Parathyroid adenoma (tissue), 2 donors: ENCODE results near the gene PREX1.
A peak's percentile ranks its signal among the peaks of the same experiment; 100 is the strongest.

Experiments used
- H2AFZ ChIP-seq: fragments of 300-600 bp; sonication (generic); one replicate; pipeline ENCODE4 v1.7.0; 2017; ENCODE audit warnings: antibody characterized with exemption, mild to moderate bottlenecking
- H3K27ac ChIP-seq: fragments of 300-600 bp; sonication (generic); one replicate; pipeline ENCODE4 v1.7.0; 2017
- H3K27me3 ChIP-seq: fragments of 300-600 bp; sonication (generic); one replicate; pipeline ENCODE4 v1.7.0; 2017; ENCODE audit warnings: low read length; ENCODE audit not compliant: control insufficient read depth, insufficient read depth
- H3K36me3 ChIP-seq: fragments of 300-600 bp; sonication (generic); one replicate; pipeline ENCODE4 v1.7.0; 2017; ENCODE audit warnings: low read length; ENCODE audit not compliant: control insufficient read depth, insufficient read depth
- H3K4me1 ChIP-seq: fragments of 300-600 bp; sonication (generic); one replicate; pipeline ENCODE4 v1.7.0; 2017; ENCODE audit warnings: control low read depth
- H3K4me2 ChIP-seq: fragments of 300-600 bp; sonication (generic); one replicate; pipeline ENCODE4 v1.7.0; 2017; ENCODE audit warnings: low read length
- H3K4me3 ChIP-seq: fragments of 300-600 bp; sonication (generic); one replicate; pipeline ENCODE4 v1.7.0; 2017; ENCODE audit warnings: low read depth, low read length
- H3K79me2 ChIP-seq: fragments of 300-600 bp; sonication (generic); one replicate; pipeline ENCODE4 v1.7.0; 2017; ENCODE audit warnings: control low read depth
- H3K9ac ChIP-seq: fragments of 300-600 bp; sonication (generic); one replicate; pipeline ENCODE4 v1.7.0; 2017; ENCODE audit warnings: mild to moderate bottlenecking
- H3K9me3 ChIP-seq: fragments of 300-600 bp; sonication (generic); one replicate; pipeline ENCODE4 v1.7.0; 2017; ENCODE audit warnings: low read length; ENCODE audit not compliant: control insufficient read depth
- TF ChIP-seq, protein P1 (sequence below): fragments of 300-600 bp; sonication (generic); IDR thresholded peaks from one replicate; pipeline ENCODE4 v1.7.0; 2017; ENCODE audit warnings: antibody characterized with exemption, mild to moderate bottlenecking
- donor health status: primary hyperparathyroidism.

Gene PREX1

GRCh38 chr20:48658198-48658476 lies 169.7 kb downstream of the PREX1 start:
- Histone ChIP-seq H3K9me3 (no peaks in the 10 kb centered on the region), H3K4me1 (no peaks in the 10 kb centered on the region), H3K79me2 (no peaks in the 10 kb centered on the region), H3K27me3 (no peaks in the 10 kb centered on the region), H3K36me3 (no peaks in the 10 kb centered on the region), H3K4me2 (no peak overlapping the region), H3K27ac (no peak overlapping the region), H3K4me3 (no peak overlapping the region), H2AFZ (no peak overlapping the region), H3K9ac (no peak overlapping the region)
- TF ChIP-seq, protein P1, sequence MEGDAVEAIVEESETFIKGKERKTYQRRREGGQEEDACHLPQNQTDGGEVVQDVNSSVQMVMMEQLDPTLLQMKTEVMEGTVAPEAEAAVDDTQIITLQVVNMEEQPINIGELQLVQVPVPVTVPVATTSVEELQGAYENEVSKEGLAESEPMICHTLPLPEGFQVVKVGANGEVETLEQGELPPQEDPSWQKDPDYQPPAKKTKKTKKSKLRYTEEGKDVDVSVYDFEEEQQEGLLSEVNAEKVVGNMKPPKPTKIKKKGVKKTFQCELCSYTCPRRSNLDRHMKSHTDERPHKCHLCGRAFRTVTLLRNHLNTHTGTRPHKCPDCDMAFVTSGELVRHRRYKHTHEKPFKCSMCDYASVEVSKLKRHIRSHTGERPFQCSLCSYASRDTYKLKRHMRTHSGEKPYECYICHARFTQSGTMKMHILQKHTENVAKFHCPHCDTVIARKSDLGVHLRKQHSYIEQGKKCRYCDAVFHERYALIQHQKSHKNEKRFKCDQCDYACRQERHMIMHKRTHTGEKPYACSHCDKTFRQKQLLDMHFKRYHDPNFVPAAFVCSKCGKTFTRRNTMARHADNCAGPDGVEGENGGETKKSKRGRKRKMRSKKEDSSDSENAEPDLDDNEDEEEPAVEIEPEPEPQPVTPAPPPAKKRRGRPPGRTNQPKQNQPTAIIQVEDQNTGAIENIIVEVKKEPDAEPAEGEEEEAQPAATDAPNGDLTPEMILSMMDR = no peak

GRCh38 chr20:48657426-48658197 lies 170.2 kb downstream of the PREX1 start:
- H2AFZ ChIP-seq = no peak overlapping the region
- H3K4me2 ChIP-seq = no peak overlapping the region
- no peaks in the 10 kb centered on the region for H3K27me3 ChIP-seq
- no peak overlapping the region for H3K4me3 ChIP-seq
- H3K36me3 ChIP-seq = no peaks in the 10 kb centered on the region
- TF ChIP-seq, protein P1 = peak; percentile 98
- no peaks in the 10 kb centered on the region for H3K9me3 ChIP-seq
- H3K9ac ChIP-seq = no peak overlapping the region
- H3K27ac ChIP-seq = no peak overlapping the region
- no peaks in the 10 kb centered on the region for H3K4me1 ChIP-seq
- no peaks in the 10 kb centered on the region for H3K79me2 ChIP-seq

DNA sequence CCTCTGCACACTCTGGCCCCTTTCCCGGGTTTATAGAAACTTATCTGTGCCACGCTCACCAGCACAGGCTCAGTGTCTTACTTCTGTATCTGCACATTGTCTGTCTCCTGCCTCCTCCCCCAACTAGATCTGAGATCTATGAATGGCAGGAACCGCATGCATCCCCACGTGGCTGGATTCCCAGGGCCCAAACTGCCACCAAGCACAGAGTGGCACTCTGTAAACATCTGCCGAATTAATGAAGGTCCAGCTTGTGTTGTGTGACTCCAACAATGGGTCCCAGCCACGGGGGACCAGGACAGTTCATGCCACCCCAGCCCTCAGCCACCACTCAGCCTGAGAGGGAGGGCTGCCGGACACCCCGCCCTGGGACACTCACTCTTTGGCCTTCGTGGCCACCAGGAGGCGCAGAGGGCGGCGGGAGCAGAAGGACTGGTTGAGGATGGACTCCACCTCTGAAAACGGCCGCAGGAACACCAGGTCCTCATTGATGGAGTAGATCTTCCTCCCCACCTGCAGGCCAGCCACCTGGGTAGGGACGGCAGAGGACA lies 171.1 kb downstream of the PREX1 start:
- Histone ChIP-seq H3K27me3 (no peaks in the 10 kb centered on the region), H3K4me1 (no peaks in the 10 kb centered on the region)

GRCh38 chr20:48656137-48656536 lies 171.7 kb downstream of the PREX1 start:
- H3K9me3 ChIP-seq = no peaks in the 10 kb centered on the region
- H3K36me3 ChIP-seq = no peaks in the 10 kb centered on the region
- TF ChIP-seq, protein P1 = no peak

More for the DNA sequence above, 171.1 kb downstream of the PREX1 start:
- Histone ChIP-seq H3K27ac (no peak overlapping the region), H3K79me2 (no peaks in the 10 kb centered on the region), H3K36me3 (no peaks in the 10 kb centered on the region), H3K4me2 (no peak overlapping the region), H3K9me3 (no peaks in the 10 kb centered on the region), H2AFZ (no peak overlapping the region), H3K9ac (no peak overlapping the region), H3K4me3 (no peak overlapping the region)
- TF ChIP-seq, protein P1 = no peak

DNA sequence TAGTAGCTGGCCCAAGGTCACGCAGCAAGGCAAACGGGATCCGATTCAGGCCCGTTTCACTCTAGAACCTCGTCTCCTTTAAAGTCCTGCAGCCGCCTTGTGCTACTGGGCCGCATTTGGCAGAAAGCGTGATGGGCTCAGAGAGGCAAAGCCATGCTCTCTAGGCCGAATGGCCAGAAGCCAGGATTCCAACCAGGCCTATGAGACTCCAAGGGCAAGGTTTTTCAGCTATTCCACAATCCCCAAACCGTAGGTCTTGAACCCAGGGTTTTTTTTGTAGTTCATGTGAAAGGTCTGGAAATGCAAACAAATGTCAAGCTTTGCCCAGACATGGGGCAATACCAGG lies 174.1 kb downstream of the PREX1 start:
- Histone ChIP-seq H3K4me2 (no peak overlapping the region), H2AFZ (no peak overlapping the region), H3K79me2 (no peaks in the 10 kb centered on the region), H3K9me3 (no peaks in the 10 kb centered on the region), H3K4me1 (no peaks in the 10 kb centered on the region), H3K9ac (no peak overlapping the region), H3K36me3 (no peaks in the 10 kb centered on the region), H3K27me3 (no peaks in the 10 kb centered on the region), H3K4me3 (no peak overlapping the region), H3K27ac (no peak overlapping the region)
- TF ChIP-seq, protein P1 = no peak

More at GRCh38 chr20:48656137-48656536, 171.7 kb downstream of the PREX1 start:
- H3K27ac ChIP-seq = no peak overlapping the region
- H3K79me2 ChIP-seq = no peaks in the 10 kb centered on the region
- no peaks in the 10 kb centered on the region for H3K4me1 ChIP-seq
- H3K27me3 ChIP-seq = no peaks in the 10 kb centered on the region
- no peak overlapping the region for H3K4me3 ChIP-seq
- no peak overlapping the region for H3K4me2 ChIP-seq
- H2AFZ ChIP-seq = no peak overlapping the region
- H3K9ac ChIP-seq = no peak overlapping the region
